ENCODE data around the gene TTC39B. TPM values are rescaled to one million over a fixed set of nuclear protein-coding genes. Genes with fewer than 3 reads are reported as not detected.

TTC39B gene
- total and polyA plus RNA-seq, 2 donors (not counting 3 experiments of a cell fraction or from before 2014, with no cell fraction given): 1.0 to 5.4 TPM

DNA sequence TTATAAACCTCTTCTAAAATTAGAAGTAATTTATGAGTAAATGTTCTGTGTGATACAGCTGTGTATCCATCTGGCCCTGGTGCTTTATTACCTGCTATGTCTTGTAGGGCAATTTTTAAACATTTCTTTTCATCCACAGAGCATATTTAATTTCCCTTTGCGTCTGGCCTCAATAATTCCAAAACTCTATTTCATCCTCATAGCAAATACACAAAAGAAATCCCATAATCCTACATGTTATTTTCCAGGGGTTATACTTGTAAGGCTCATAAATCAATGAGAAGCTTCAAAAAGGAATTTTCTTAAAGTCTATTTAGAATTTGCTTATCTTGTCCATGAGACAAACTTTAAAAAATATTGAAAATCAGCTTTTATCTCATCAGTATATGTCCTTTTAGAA is 167.0 kb downstream of the TTC39B start:
- no peaks in the 10 kb centered on the region for H3K9me1 ChIP-seq (replicated peaks; ENCODE audit: control insufficient read depth, extremely low read depth, insufficient read depth, low read length)
- H3K79me2 ChIP-seq (ENCODE audit: control insufficient read depth, insufficient read depth, low read length): no peaks in the 10 kb centered on the region
- H3K27me3 ChIP-seq (ENCODE audit: control insufficient read depth in 2 of 2, insufficient read depth in 2 of 2, low read length in 2 of 2): peaks cover 5% of the 10 kb centered on the region in 2 experiments
- intact Hi-C loops (cut with micrococcal nuclease) (no loop called here), dilution Hi-C loops (cut with MboI; ENCODE audit: extremely low pct_ligation_motif_present, low sequenced_read_pairs) (no loop called here)
- no peak overlapping the region for H2AFZ ChIP-seq (ENCODE audit: low read depth, low read length)
- no TSS peak for BruUV-seq (replicated peaks)
- POLR2A ChIA-PET: no interaction called here
- no peaks in the 10 kb centered on the region for H4K20me1 ChIP-seq (replicated peaks; ENCODE audit: control insufficient read depth, extremely low read depth, insufficient read depth, low read length)
- H3K4me2 ChIP-seq (ENCODE audit: insufficient read depth, low read length): no peak overlapping the region
- no peaks in the 10 kb centered on the region for H3K4me1 ChIP-seq (ENCODE audit: control insufficient read depth, extremely low read depth, insufficient read depth, low read length)
- DNase-seq (ENCODE audit: low read depth, low spot score) (no peak), FAIRE-seq (no peak)
- H3K36me3 ChIP-seq (ENCODE audit: control insufficient read depth in 2 of 2, extremely low read depth in 1 of 2, insufficient read depth in 2 of 2, low read length in 2 of 2): no peaks in the 10 kb centered on the region
- H3K27ac ChIP-seq (ENCODE audit: insufficient read depth, low read depth, low read length): no peak overlapping the region
- no peak overlapping the region for H3K4me3 ChIP-seq (replicated peaks in 1 of 3; ENCODE audit: insufficient read depth in 1 of 3, low read depth in 1 of 3, low read length in 3 of 3)
- CTCF ChIA-PET: no interaction called here
- H3K9me3 ChIP-seq (replicated peaks; ENCODE audit: control insufficient read depth, insufficient read depth, low read length): no peaks in the 10 kb centered on the region
- no peak overlapping the region for H3K9ac ChIP-seq (replicated peaks; ENCODE audit: extremely low read depth, insufficient read depth, low read length)
- no peak for TF ChIP-seq GATA2 (IDR thresholded peaks at IDR 0.05; ENCODE audit: insufficient read depth, insufficient read length, low read depth, low read length)
- TF ChIP-seq, protein P1, sequence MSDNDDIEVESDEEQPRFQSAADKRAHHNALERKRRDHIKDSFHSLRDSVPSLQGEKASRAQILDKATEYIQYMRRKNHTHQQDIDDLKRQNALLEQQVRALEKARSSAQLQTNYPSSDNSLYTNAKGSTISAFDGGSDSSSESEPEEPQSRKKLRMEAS (IDR thresholded peaks at IDR 0.05; ENCODE audit: insufficient read depth, insufficient read length): no peak
- TF ChIP-seq JUN (IDR thresholded peaks at IDR 0.05; ENCODE audit: borderline replicate concordance, insufficient read depth, insufficient read length, low read depth): no peak
- TF ChIP-seq, protein P2, sequence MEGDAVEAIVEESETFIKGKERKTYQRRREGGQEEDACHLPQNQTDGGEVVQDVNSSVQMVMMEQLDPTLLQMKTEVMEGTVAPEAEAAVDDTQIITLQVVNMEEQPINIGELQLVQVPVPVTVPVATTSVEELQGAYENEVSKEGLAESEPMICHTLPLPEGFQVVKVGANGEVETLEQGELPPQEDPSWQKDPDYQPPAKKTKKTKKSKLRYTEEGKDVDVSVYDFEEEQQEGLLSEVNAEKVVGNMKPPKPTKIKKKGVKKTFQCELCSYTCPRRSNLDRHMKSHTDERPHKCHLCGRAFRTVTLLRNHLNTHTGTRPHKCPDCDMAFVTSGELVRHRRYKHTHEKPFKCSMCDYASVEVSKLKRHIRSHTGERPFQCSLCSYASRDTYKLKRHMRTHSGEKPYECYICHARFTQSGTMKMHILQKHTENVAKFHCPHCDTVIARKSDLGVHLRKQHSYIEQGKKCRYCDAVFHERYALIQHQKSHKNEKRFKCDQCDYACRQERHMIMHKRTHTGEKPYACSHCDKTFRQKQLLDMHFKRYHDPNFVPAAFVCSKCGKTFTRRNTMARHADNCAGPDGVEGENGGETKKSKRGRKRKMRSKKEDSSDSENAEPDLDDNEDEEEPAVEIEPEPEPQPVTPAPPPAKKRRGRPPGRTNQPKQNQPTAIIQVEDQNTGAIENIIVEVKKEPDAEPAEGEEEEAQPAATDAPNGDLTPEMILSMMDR (IDR thresholded peaks at IDR 0.05; ENCODE audit: extremely low read depth in 1 of 2, insufficient read depth in 1 of 2, low read depth in 1 of 2, low read length in 2 of 2): no peak
- TF ChIP-seq POLR2A (IDR thresholded peaks at IDR 0.05; ENCODE audit: low read depth, low read length): no peak
- no peak for TF ChIP-seq EZH2 (IDR thresholded peaks at IDR 0.05; ENCODE audit: borderline replicate concordance, low read depth, low read length, severe bottlenecking)
- no peak for TF ChIP-seq MYC (IDR thresholded peaks at IDR 0.05; ENCODE audit: low read depth, low read length)
- TF ChIP-seq POLR2AphosphoS5 (IDR thresholded peaks at IDR 0.05; ENCODE audit: insufficient read depth, low read depth, low read length): no peak
- no peak for TF ChIP-seq FOS (IDR thresholded peaks at IDR 0.05; ENCODE audit: borderline replicate concordance, insufficient read depth, low read length)

Data from endothelial cell of umbilical vein (primary cell).